ENCODE measurements around the gene SMTN.
"Not testable (repeated sequence)": the region's sequence is repeated elsewhere in the genome, so short reads cannot be mapped to it uniquely, and the experiment has no call there.

Gene SMTN

GRCh38 chr22:31089160-31090100, 8.3 kb downstream of the SMTN start:
- DNase-seq (ENCODE audit: low read depth in 4 of 4, low spot score in 1 of 4) = no peak

GRCh38 chr22:31090217-31091085, 9.3 kb downstream of the SMTN start:
- no peak for DNase-seq (ENCODE audit: low read depth in 4 of 4, low spot score in 1 of 4)

GRCh38 chr22:31091106-31091975, 10.2 kb downstream of the SMTN start:
- DNase-seq (ENCODE audit: low read depth in 4 of 4, low spot score in 1 of 4) = no peak

- no peak for DNase-seq (ENCODE audit: low read depth in 4 of 4, low spot score in 1 of 4)
Measured at GRCh38 chr22:31092161-31092560, 11.0 kb downstream of the SMTN start.

- no peak for DNase-seq (ENCODE audit: low read depth in 4 of 4, low spot score in 1 of 4)
Measured at GRCh38 chr22:31093086-31093850, 12.2 kb downstream of the SMTN start.

- DNase-seq (ENCODE audit: low read depth in 4 of 4, low spot score in 1 of 4) = no peak
Measured at GRCh38 chr22:31094021-31094551, 13.0 kb downstream of the SMTN start.

- DNase-seq (ENCODE audit: low read depth in 4 of 4, low spot score in 1 of 4) = no peak
Measured at GRCh38 chr22:31094741-31095140, 13.6 kb downstream of the SMTN start.

GRCh38 chr22:31095637-31096249, 14.6 kb downstream of the SMTN start:
- DNase-seq (ENCODE audit: low read depth in 4 of 4, low spot score in 1 of 4) = no peak

GRCh38 chr22:31096657-31097279, 15.7 kb downstream of the SMTN start:
- no peak for DNase-seq (ENCODE audit: low read depth in 4 of 4, low spot score in 1 of 4)

- DNase-seq (ENCODE audit: low read depth in 4 of 4, low spot score in 1 of 4) = not testable (repeated sequence)
Measured at GRCh38 chr22:31097539-31097938, 16.4 kb downstream of the SMTN start.

GRCh38 chr22:31097941-31098631, 17.0 kb downstream of the SMTN start:
- no peak for DNase-seq (ENCODE audit: low read depth in 4 of 4, low spot score in 1 of 4)

GRCh38 chr22:31098632-31099110, 17.6 kb downstream of the SMTN start:
- DNase-seq (ENCODE audit: low read depth in 4 of 4, low spot score in 1 of 4) = no peak

GRCh38 chr22:31099386-31099785, 18.3 kb downstream of the SMTN start:
- DNase-seq (ENCODE audit: low read depth in 4 of 4, low spot score in 1 of 4) = no peak

GRCh38 chr22:31099841-31100761, 19.0 kb downstream of the SMTN start:
- DNase-seq (ENCODE audit: low read depth in 4 of 4, low spot score in 1 of 4) = no peak

GRCh38 chr22:31100762-31101525, 19.8 kb downstream of the SMTN start:
- no peak for DNase-seq (ENCODE audit: low read depth in 4 of 4, low spot score in 1 of 4)

GRCh38 chr22:31102441-31103081, 21.4 kb downstream of the SMTN start:
- DNase-seq (ENCODE audit: low read depth in 4 of 4, low spot score in 1 of 4) = no peak
